ENCODE measurements around the gene DNMBP. TPM values are rescaled to one million over a fixed set of nuclear protein-coding genes. Genes with fewer than 3 reads are reported as not detected.
A peak's percentile ranks its signal among the peaks of the same experiment; 100 is the strongest.

DNMBP gene
- total and polyA plus RNA-seq, 2 of the 4 experiments (the other 2 are of a cell fraction), result 10.9 to 13.6 TPM

- peak overlapping the region; percentile 0; the same call in 1 of the 2 replicates for H3K9ac ChIP-seq (ENCODE audit: low read depth, low read length)
- no peak overlapping the region for H3K56ac ChIP-seq (ENCODE audit: extremely low read depth, insufficient read depth, low read length)
- no peak overlapping the region for H2BK5ac ChIP-seq (ENCODE audit: low read depth, low read length, poor library complexity, severe bottlenecking)
- H4K20me1 ChIP-seq (ENCODE audit: insufficient read depth, low read length), result no peaks in the 10 kb centered on the region
- peak overlapping the region; percentile 64 for H2AFZ ChIP-seq (replicated peaks; ENCODE audit: low read length, poor library complexity)
- H3K79me1 ChIP-seq (ENCODE audit: low read depth in 1 of 2, low read length in 2 of 2), result peaks cover 31 to 77% of the 10 kb centered on the region in 2 experiments; a peak in 3 of 4 replicates
- peak overlapping the region in 1 of 2 experiments; percentile 44; a peak in 2 of 4 replicates for H4K8ac ChIP-seq (ENCODE audit: low read depth in 2 of 2, low read length in 2 of 2)
- no peak overlapping the region for H3K18ac ChIP-seq (ENCODE audit: low read depth, low read length)
- H3K4me3 ChIP-seq (ENCODE audit: insufficient read depth, low read depth, low read length), result peak overlapping the region; percentile 23; the same call in 1 of the 2 replicates
- H4K91ac ChIP-seq (ENCODE audit: insufficient read depth, low read depth, low read length), result peak overlapping the region; percentile 12
- intact Hi-C loops (cut with micrococcal nuclease), result no loop called here
- H2BK15ac ChIP-seq (ENCODE audit: low read depth, low read length), result no peak overlapping the region
- H3K23ac ChIP-seq (ENCODE audit: low read depth, low read length), result peak overlapping the region; percentile 61; the same call in 1 of the 2 replicates
- H3K4ac ChIP-seq (ENCODE audit: low read depth, low read length), result peak overlapping the region; percentile 14; the same call in 1 of the 2 replicates
- dilution Hi-C loops (cut with HindIII; ENCODE audit: low sequenced_read_pairs, unreplicated experiment), result no loop called here
- ChIA-PET CTCF (interaction anchor here (0.6 kb wide), 1 partner anchor 92 kb away, joined by 4 read pairs; no protein-coding TSS in a partner anchor), POLR2A (ENCODE audit: unreplicated experiment) (no interaction called here)
- H2AK9ac ChIP-seq (replicated peaks; ENCODE audit: low read depth, low read length, poor library complexity), result no peak overlapping the region
- peak overlapping the region; percentile 23 for H3K14ac ChIP-seq (replicated peaks; ENCODE audit: low read depth, low read length)
- no peaks in the 10 kb centered on the region; the same call in 1 of the 2 replicates for H3K36me3 ChIP-seq (ENCODE audit: control insufficient read depth, insufficient read depth, low read length)
- H3K4me1 ChIP-seq (ENCODE audit: control insufficient read depth, insufficient read depth, low read length), result peaks cover 7% of the 10 kb centered on the region
- no peak overlapping the region for H2AK5ac ChIP-seq (ENCODE audit: low read depth, low read length)
- ATAC-seq (ENCODE audit: low read depth) (peak; percentile 85), DNase-seq (peak; percentile 59)
- H3K9me3 ChIP-seq (ENCODE audit: control insufficient read depth, insufficient read depth, low read length), result no peaks in the 10 kb centered on the region
- H3K4me2 ChIP-seq (ENCODE audit: low read depth, low read length), result peak overlapping the region; percentile 57
- in situ Hi-C loops (cut with MboI; ENCODE audit: low sequenced_read_pairs), result no loop called here
- no CpG with 5 or more reads among the region's 10 CpGs for WGBS, 2 experiments (ENCODE audit: extremely low coverage in 2 of 2, insufficient read length in 1 of 2)
- H4K5ac ChIP-seq (ENCODE audit: low read depth, low read length), result no peak overlapping the region; the same call in 1 of the 2 replicates
- H3K9me1 ChIP-seq (ENCODE audit: insufficient read depth, low read length), result peaks cover 6% of the 10 kb centered on the region
- BruUV-seq (replicated peaks), result no TSS peak
- H2BK120ac ChIP-seq (ENCODE audit: low read depth, low read length), result peak overlapping the region; percentile 28; the same call in 1 of the 2 replicates
- no peak overlapping the region; the same call in 1 of the 2 replicates for H3K27ac ChIP-seq (ENCODE audit: insufficient read depth, low read length)
- H2BK20ac ChIP-seq (ENCODE audit: low read depth, low read length), result no peak overlapping the region
- H3K27me3 ChIP-seq (ENCODE audit: control insufficient read depth, insufficient read depth, low read length), result no peaks in the 10 kb centered on the region
- TF ChIP-seq FOS (IDR thresholded peaks at IDR 0.05; ENCODE audit: low read depth, low read length) (no peak), RCOR1 (IDR thresholded peaks at IDR 0.05; ENCODE audit: insufficient replicate concordance, low read length) (no peak), BHLHE40 (IDR thresholded peaks at IDR 0.05; ENCODE audit: low read depth, low read length) (0 out of 2 replicates have a peak, but pooled peaks have one; percentile 18), CTCF (conservative IDR thresholded peaks at IDR 0.05; ENCODE audit: low read depth, low read length) (no peak), RFX5 (IDR thresholded peaks at IDR 0.05; ENCODE audit: low read depth, low read length) (no peak), MXI1 (IDR thresholded peaks at IDR 0.05; ENCODE audit: borderline replicate concordance, low read depth, low read length) (peak; percentile 68), NFE2L2 (IDR thresholded peaks at IDR 0.05; ENCODE audit: low read depth, low read length) (no peak), ELK1 (IDR thresholded peaks at IDR 0.05; ENCODE audit: borderline replicate concordance, low read depth, low read length) (no peak), RAD21 (IDR thresholded peaks at IDR 0.05; ENCODE audit: low read length) (no peak)
Observed at GRCh38 chr10:99917963-99918825, 91.6 kb downstream of the DNMBP start.
